Fibroblast of the aortic adventitia (primary cell): ENCODE results near the gene PDE3B. TPM values are rescaled to one million over a fixed set of nuclear protein-coding genes. Genes with fewer than 3 reads are reported as not detected.

Source experiments
- DNase-seq: peaks from one replicate; pipeline ENCODE4 v3.0.0-alpha.2; 2010; ENCODE audit warnings: low read depth
- H3K4me3 ChIP-seq: 2 replicates; pipeline ENCODE4 v1.5.1; 2011; ENCODE audit warnings: low read depth, mild to moderate bottlenecking, control low read depth, low read length, moderate library complexity
- small RNA-seq: library from RNA; depleted of rRNA; stranded (forward); fragments of <200 nt; gene quantifications from one replicate; pipeline ENCODE3, GENCODE V24; 2012
- total RNA-seq: library from RNA; depleted of rRNA; stranded (reverse); fragments of >200 nt; gene quantifications from 2 replicates; pipeline ENCODE4 v1.2.3, GENCODE V29; 2012; ENCODE audit warnings: low replicate concordance
- TF ChIP-seq, protein P1 (sequence below): IDR thresholded peaks from 2 replicates; pipeline ENCODE4 v1.5.1; 2011; ENCODE audit warnings: mild to moderate bottlenecking, low read length, control low read depth, inconsistent platforms; ENCODE audit not compliant: insufficient read depth

The PDE3B gene
- total RNA-seq, 1 donor, result 2.8 TPM

DNA sequence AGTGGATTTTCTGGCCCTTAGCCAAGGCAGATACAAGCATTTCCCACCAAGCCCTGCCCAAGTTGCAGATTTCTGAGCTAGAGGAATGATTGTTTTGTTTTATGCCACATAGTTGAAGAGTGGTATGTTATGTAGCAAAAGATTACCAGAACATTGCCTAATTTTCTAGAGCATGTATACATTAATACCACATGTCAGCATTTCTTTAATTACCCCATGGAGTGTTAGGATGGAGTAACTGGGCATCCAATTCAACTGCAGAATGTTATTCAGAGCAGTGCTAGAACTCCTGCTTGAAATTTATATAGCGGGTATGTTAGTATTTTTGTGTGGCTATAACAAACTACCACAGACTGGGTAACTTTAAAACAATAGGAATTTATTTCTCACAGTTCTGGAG, 272.8 kb downstream of the PDE3B start:
- TF ChIP-seq, protein P1, sequence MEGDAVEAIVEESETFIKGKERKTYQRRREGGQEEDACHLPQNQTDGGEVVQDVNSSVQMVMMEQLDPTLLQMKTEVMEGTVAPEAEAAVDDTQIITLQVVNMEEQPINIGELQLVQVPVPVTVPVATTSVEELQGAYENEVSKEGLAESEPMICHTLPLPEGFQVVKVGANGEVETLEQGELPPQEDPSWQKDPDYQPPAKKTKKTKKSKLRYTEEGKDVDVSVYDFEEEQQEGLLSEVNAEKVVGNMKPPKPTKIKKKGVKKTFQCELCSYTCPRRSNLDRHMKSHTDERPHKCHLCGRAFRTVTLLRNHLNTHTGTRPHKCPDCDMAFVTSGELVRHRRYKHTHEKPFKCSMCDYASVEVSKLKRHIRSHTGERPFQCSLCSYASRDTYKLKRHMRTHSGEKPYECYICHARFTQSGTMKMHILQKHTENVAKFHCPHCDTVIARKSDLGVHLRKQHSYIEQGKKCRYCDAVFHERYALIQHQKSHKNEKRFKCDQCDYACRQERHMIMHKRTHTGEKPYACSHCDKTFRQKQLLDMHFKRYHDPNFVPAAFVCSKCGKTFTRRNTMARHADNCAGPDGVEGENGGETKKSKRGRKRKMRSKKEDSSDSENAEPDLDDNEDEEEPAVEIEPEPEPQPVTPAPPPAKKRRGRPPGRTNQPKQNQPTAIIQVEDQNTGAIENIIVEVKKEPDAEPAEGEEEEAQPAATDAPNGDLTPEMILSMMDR, result no peak
- no peak overlapping the region for H3K4me3 ChIP-seq
- no peak for DNase-seq

Small RNA genes within 50 kb of the gene (small RNA-seq; reads per million reads assigned to genes)
- gene CALCP, result not detected

Other genes starting within 250 kb of the PDE3B start
- 184 and 221 TPM in 2 replicates for gene COPB1, start 144.0 kb upstream of the PDE3B start, total RNA-seq
- gene PSMA1, start 123.4 kb upstream of the PDE3B start, total RNA-seq, result 110 and 125 TPM in 2 replicates
- gene CYP2R1, start 248.4 kb downstream of the PDE3B start, total RNA-seq, result 10.2 and 14.3 TPM in 2 replicates